ENCODE data around the gene KRTAP10-7.
"Not testable (repeated sequence)": the region's sequence is repeated elsewhere in the genome, so short reads cannot be mapped to it uniquely, and the experiment has no call there.

The KRTAP10-7 gene

DNA sequence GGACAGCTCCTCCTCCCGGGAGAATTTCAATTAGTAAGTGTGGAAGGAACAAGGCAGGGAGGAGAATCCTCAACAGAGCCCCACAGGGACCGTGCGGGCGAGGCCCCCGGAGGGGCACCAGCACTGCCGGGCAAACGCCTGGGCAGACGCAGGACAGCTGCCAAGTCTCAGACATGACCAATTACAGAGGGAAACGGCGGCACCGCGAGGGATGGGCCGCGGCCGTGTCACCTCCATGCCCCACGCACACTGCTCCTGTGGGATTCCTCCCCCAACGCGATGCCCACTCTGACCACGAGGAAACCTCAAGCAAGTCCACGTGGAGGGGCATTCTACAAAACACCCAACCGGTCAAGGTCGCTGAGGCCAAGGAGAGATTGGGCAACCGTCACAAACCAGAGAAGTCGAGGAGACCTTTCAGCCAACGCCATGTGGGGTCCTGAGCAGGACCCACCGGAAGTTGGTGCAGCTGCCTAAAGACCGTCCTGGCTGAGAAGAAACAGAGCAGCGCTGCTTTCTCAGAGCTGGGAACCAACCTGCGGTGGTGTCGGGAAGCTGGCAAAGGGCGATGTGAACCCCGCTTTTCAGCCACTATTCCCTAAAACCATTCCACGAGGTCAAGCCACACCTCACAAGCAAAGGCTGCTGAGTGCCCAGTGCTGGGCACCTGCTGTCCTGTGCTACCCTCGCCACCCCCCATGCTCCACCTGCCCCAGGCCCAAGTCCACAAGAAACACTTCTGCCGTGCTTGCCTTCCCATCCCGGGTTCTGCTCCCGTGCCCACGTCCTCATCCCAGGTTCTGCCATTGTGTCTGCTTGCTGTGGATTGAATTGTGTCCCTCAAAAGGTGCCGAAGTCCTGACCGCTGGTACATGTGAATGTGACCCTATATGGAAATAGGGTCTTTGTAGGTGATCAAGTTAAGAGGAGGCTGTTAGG, 28.3 kb upstream of the KRTAP10-7 start:
- no peak for DNase-seq

- no peak for DNase-seq
Measured at GRCh38 chr21:44572959-44573583, 27.3 kb upstream of the KRTAP10-7 start.

- DNase-seq = not testable (repeated sequence)
Measured at GRCh38 chr21:44573630-44574456, 26.6 kb upstream of the KRTAP10-7 start, which contains the start of gene KRTAP10-4. TSS of gene KRTAP10-4 (plus strand) at chr21:44573729. CDS start at chr21:44573759, 30 bp downstream.

- DNase-seq = no peak
Measured at GRCh38 chr21:44574457-44575306, 25.7 kb upstream of the KRTAP10-7 start.

GRCh38 chr21:44575307-44576024, 24.9 kb upstream of the KRTAP10-7 start:
- no peak for DNase-seq

- DNase-seq = no peak
Measured at GRCh38 chr21:44576025-44576420, 24.4 kb upstream of the KRTAP10-7 start.

- DNase-seq = no peak
Measured at GRCh38 chr21:44578371-44579055, 21.9 kb upstream of the KRTAP10-7 start.

GRCh38 chr21:44579056-44579832, 21.2 kb upstream of the KRTAP10-7 start:
- DNase-seq = no peak

GRCh38 chr21:44579833-44580144, 20.6 kb upstream of the KRTAP10-7 start:
- DNase-seq = no peak

GRCh38 chr21:44580231-44580821, 20.1 kb upstream of the KRTAP10-7 start, which contains the start of gene KRTAP10-5:
TSS of gene KRTAP10-5 (minus strand) at chr21:44580604. CDS start at chr21:44580578, 26 bp downstream.
- not testable (repeated sequence) for DNase-seq

DNA sequence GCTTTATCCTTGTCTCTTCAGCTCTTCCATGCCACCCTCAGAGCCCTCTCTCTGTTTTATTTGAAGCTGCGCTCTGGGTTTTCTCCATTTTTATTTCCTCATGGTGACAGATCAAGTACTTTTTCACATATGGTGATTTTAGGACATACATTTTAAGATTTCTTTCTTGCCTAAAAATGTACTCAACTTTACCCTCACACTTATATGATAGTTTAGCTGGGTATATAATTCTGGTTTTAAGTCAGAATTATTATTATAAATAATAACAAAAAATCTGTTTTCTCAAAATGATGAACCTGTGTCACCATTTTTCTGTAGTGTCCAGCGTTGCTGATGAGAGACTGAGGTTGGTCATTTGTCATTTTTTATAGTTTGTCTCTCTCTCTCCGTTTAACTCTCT, 19.2 kb upstream of the KRTAP10-7 start:
- no peak for DNase-seq

GRCh38 chr21:44582055-44582454, 18.3 kb upstream of the KRTAP10-7 start:
- DNase-seq = no peak

- no peak for DNase-seq
Measured at GRCh38 chr21:44583089-44583799, 17.2 kb upstream of the KRTAP10-7 start.

- no peak for DNase-seq
Measured at GRCh38 chr21:44583800-44584147, 16.6 kb upstream of the KRTAP10-7 start.

DNA sequence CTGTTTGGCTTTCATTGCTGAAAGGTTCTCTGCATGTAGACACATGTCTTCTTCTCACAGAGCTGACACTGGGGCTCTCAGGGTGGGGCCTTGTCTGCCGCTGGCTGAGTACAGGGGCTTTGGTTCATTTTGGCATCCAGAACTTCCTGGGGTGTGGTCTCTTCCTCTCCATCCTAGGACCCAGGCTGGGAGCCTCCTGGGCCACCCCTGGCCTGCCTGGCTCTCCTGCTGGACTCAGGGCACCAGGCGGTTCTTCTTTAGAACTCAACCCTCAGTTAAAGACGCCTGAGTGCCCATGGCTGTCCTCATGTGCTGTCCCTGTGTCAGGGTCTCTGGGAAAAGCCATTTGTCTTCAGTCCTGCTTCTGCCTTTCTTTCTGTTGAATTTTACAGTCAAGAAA, 14.5 kb upstream of the KRTAP10-7 start:
- no peak for DNase-seq

GRCh38 chr21:44589094-44589493, 11.3 kb upstream of the KRTAP10-7 start:
- DNase-seq = no peak

GRCh38 chr21:44589586-44590305, 10.7 kb upstream of the KRTAP10-7 start:
- DNase-seq = no peak

- no peak for DNase-seq
Measured at GRCh38 chr21:44590311-44590721, 10.1 kb upstream of the KRTAP10-7 start.
